GM18505 (cell line): ENCODE data around the gene SOS1.

Experiments used
- ATAC-seq: cut with Tn5 transposase; IDR thresholded peaks from one replicate; pipeline ENCODE4 v1.9.1; 2021; ENCODE audit not compliant: unreplicated experiment
- POLR2A ChIP-seq: IDR thresholded peaks from 4 replicates; pipeline ENCODE4 v1.6.1; 2011; ENCODE audit warnings: borderline replicate concordance; ENCODE audit not compliant: insufficient read depth, insufficient read length; ENCODE audit errors: extremely low read depth

Gene SOS1

GRCh38 chr2:38978908-38979307, 141.9 kb downstream of the SOS1 start:
- no peak for ATAC-seq
- no peak for TF ChIP-seq POLR2A

GRCh38 chr2:38978296-38978903, 142.5 kb downstream of the SOS1 start:
- ATAC-seq = no peak
- TF ChIP-seq POLR2A = no peak

GRCh38 chr2:38977047-38977446, 143.8 kb downstream of the SOS1 start:
- no peak for ATAC-seq
- TF ChIP-seq POLR2A = no peak

DNA sequence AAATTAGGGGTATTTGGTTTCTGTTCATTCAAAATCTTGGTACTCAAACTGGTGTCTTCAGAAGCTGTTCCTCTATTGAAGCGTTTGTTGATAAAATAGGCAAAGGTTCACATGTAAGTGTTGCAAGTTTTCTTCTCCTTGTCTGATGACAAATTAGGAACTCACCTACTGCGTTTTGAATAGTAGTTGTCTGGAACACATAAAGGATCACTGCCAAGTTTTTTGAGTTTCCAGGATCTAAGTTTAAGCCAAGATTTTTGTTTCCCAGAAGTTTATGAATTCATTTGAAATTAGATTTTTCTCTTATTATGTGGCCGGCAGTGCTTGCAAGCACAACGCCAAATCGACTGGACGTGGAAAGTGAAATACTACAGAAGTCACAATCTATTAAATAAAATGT, 145.8 kb downstream of the SOS1 start:
- no peak for ATAC-seq
- no peak for TF ChIP-seq POLR2A

DNA sequence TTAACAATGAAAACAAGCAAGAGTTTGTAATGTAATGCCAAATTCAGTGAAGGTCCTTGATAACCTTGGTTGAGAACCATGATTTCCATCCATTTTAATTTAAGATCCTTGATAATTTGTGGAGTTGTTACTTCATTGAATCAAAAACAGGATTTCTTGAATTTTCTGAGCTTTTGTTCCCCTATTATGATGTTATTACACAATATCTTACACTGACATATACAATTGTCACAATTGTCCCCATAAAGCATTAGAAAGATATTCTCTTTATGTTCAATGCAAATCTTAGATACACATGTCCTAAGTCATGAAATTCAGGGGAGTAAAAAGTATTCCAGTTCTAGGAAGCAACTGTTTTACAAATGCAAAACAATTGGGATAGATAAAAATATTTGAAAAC, 147.6 kb downstream of the SOS1 start:
- no peak for ATAC-seq

DNA sequence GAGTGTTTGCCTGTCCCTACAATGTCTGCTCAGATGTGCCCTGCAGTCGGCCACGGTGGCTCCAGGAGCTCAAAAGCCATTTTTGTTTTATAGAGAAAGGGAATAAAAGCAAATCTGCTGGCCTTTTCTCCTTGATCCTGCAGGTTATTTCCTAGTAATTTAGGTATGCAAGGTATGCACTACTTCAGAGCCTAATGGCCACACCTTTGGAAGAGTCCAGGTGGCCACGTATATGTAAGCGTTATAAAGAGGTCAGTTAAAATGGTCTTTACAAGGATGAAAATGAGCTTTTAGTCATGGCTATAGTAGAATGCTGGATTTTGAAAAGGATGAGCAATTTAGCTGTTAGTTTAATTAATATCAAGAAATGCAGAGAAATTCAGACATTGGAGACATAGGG, 149.5 kb downstream of the SOS1 start:
- TF ChIP-seq POLR2A = no peak
- no peak for ATAC-seq

More for the DNA sequence above, 147.6 kb downstream of the SOS1 start:
- TF ChIP-seq POLR2A = no peak

DNA sequence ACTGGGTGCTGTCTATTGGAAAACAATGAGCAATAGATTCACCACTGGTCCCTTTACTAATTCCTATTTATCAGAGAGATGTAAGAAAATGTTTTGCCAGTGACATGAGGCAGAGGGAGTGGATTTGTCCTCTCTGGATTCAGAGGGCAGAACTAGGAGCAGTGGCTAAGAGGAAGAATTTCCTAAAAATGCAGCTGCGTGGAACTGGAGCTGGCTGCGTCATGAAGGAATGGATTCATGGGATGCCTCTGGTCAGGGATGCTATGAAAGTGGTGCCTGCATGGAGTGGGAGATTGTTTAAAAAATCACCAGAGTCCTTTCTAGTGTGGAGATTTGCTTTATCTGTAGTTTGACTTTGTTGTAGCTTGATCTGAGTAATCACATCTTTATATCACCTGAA, 152.8 kb downstream of the SOS1 start:
- ATAC-seq = no peak
- no peak for TF ChIP-seq POLR2A

GRCh38 chr2:38966678-38967077, 154.2 kb downstream of the SOS1 start:
- no peak for ATAC-seq
- TF ChIP-seq POLR2A = no peak

GRCh38 chr2:38966006-38966405, 154.8 kb downstream of the SOS1 start:
- no peak for ATAC-seq
- no peak for TF ChIP-seq POLR2A

DNA sequence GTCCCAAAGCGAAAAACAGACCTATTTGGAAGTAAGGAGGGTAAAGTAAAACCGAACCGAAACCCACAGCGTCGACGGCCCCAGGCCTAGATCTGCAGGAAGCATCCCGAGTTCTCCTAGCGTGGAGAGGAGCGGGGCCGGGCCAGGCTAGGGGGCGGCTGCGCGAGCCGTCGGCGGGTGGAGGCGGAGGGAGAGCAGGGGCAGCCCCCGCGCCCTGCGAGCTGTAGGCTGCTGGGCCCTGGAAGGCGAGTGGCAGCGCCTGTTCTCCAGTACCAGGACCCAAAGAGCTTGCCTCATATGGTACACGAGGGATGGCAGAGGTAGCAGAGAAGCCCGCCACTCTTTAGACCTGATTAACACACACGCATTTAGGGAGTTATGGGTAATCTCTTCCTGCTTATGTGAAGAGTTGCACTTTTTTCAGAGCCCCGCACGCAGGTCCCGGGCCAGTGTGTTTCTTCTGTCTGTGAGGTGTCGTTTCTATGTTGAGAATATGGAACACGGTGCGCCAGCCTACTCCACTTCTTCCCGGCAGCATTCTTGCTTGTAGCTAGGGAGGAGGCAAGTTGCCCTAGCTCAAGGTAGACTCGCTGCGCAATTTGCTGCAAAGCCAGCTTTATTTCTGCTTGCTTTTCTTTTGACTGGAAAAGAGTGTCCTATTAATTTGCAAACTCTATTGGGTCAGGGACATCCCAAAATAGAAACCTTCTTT, 160.1 kb downstream of the SOS1 start:
- no peak for TF ChIP-seq POLR2A
- no peak for ATAC-seq

GRCh38 chr2:38959938-38960608, 160.8 kb downstream of the SOS1 start:
- TF ChIP-seq POLR2A = no peak
- ATAC-seq = peak; percentile 81

GRCh38 chr2:38959466-38959865, 161.4 kb downstream of the SOS1 start:
- ATAC-seq = no peak
- no peak for TF ChIP-seq POLR2A

DNA sequence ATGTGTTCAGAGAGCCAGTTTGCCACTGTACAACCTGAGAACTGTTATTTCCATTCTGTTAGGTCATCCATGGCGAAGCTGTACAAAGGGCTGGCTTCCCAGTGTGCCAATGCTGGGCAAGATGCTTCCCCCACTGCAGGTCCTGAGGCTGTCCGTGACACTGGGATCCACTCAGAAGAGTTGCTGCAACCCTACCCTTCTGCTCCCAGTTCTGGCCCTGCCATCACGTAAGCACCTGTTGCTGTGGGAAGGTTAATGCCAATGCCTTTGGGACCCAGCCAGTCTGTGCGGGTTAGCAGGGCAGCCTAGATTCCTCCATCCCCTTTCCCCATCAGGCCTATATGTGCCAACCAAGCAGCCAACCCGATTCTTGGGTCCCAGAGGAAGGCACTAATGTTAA, 162.9 kb downstream of the SOS1 start:
- no peak for TF ChIP-seq POLR2A
- no peak for ATAC-seq

DNA sequence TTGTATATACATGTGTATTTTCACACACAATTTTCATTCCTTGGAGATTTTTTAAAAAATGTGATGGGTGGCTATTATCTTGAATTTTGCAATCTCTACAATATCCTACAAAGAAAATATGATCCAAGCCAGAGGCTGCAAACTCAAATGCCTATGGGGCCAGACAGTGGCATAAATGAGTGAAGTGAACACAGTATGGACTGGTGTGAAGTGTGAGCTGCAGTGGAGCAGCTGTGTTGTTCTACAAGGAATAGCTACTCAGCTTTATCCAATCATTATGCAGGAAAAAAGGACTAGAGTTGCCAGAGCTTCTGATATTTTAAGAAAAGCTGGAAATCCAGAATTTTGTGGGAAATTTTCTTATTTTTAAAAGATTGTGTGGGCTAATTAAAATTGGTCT, 169.1 kb downstream of the SOS1 start:
- no peak for TF ChIP-seq POLR2A
- ATAC-seq = no peak
